Sigmoid colon (tissue), 7 donors: ENCODE data around the gene MARS1. TPM values are rescaled to one million over a fixed set of nuclear protein-coding genes. Genes with fewer than 3 reads are reported as not detected.

Experiments used
- DNase-seq: peaks from one replicate; pipeline ENCODE4 v3.0.0-alpha.2; 2019
- H3K27ac ChIP-seq, 4 donors: fragments of 200-600 bp; sonication (generic); one replicate each; pipeline ENCODE4 v1.5.1; 2016 to 2019; ENCODE audit warnings: mild to moderate bottlenecking in 1 of 4
- H3K27me3 ChIP-seq, 3 donors: fragments of 200-600 bp; sonication (generic); one replicate each; pipeline ENCODE4 v1.5.1; 2019; ENCODE audit warnings: mild to moderate bottlenecking in 1 of 3
- H3K36me3 ChIP-seq, 4 donors: fragments of 200-600 bp; sonication (generic); one replicate each; pipeline ENCODE4 v1.5.1; 2016 to 2019
- H3K4me1 ChIP-seq, 4 donors: fragments of 200-600 bp; sonication (generic); one replicate each; pipeline ENCODE4 v1.5.1; 2017 to 2019
- H3K4me3 ChIP-seq, 4 donors: fragments of 200-600 bp; sonication (generic); one replicate each; pipeline ENCODE4 v1.5.1; 2017 to 2019; ENCODE audit warnings: mild to moderate bottlenecking in 2 of 4, moderate library complexity in 1 of 4
- H3K9me3 ChIP-seq, 4 donors: fragments of 200-600 bp in 3 of 4; sonication (generic) in 3 of 4; one replicate each; pipeline versions ENCODE4 v1.5.1 to v1.6.1; 2013 to 2019
- CTCF ChIP-seq, 4 experiments: fragments of 450-650 bp in 3 of 4; fragments of 200-600 bp in 1 of 4; IDR thresholded peaks; one replicate each; pipeline ENCODE4 v1.5.1; 2016 to 2019; ENCODE audit warnings: antibody characterized with exemption in 4 of 4, mild to moderate bottlenecking in 3 of 4, moderate library complexity in 2 of 4
- EP300 ChIP-seq, 4 donors: sonication (generic); formaldehyde crosslinking; IDR thresholded peaks; one replicate each; pipeline ENCODE4 v1.6.1; 2017; ENCODE audit warnings: antibody characterized with exemption in 4 of 4
- POLR2A ChIP-seq, 2 donors: fragments of 450-650 bp; IDR thresholded peaks; one replicate each; pipeline ENCODE4 v1.6.1; 2016; ENCODE audit warnings: antibody characterized with exemption in 2 of 2, mild to moderate bottlenecking in 2 of 2, moderate library complexity in 2 of 2
- POLR2AphosphoS5 ChIP-seq, 4 donors: sonication (generic); formaldehyde crosslinking; IDR thresholded peaks; one replicate each; pipeline ENCODE4 v1.6.1; 2017; ENCODE audit warnings: antibody characterized with exemption in 4 of 4
- WGBS, 2 donors: extraction: QIAGEN DNeasy Blood & Tissue Kit; methylation state at CpG; one replicate each; pipeline ENCODE4 v1.1.7; 2013; 5-methylcytosine and 5-hydroxymethylcytosine counted together
- intact Hi-C: fragments of 100-400 bp; cut with DNase I; formaldehyde crosslinking; loops from one replicate; pipeline ENCODE4 v1.15.1; 2023
- polyA plus RNA-seq, 3 donors: library from polyadenylated mRNA; stranded (reverse); fragments of 200-250 nt; gene quantifications; one replicate each; pipeline ENCODE4 v1.2.3, GENCODE V29; 2013
- total RNA-seq, 4 donors: library from RNA; depleted of rRNA; stranded (reverse); fragments of >200 nt; gene quantifications; one replicate each; pipeline ENCODE4 v1.1.0, GENCODE V29; 2016
- donor health status: healthy with polysubstance abuse.
- donor health status: Bipolar disorder and iron deficiency.
- donor health status: healthy.

The MARS1 gene
- total and polyA plus RNA-seq, 7 donors, result 22.9 to 86.2 (median 51.5) TPM

- no peak for TF ChIP-seq POLR2AphosphoS5 (IDR thresholded peaks at IDR 0.05)
- TF ChIP-seq POLR2A (IDR thresholded peaks at IDR 0.05), result no peak
- no peak for TF ChIP-seq CTCF (IDR thresholded peaks at IDR 0.05)
- peaks cover 0 to 19% (median 0%) of the 10 kb centered on the region in 3 donors for H3K27me3 ChIP-seq
- peaks cover 8 to 38% (median 27%) of the 10 kb centered on the region in 4 donors for H3K4me1 ChIP-seq
- 22 to 24% methylated on average over 3 of the region's 3 CpGs for WGBS, 2 donors
- no peaks in the 10 kb centered on the region for H3K36me3 ChIP-seq
- H3K9me3 ChIP-seq, result no peaks in the 10 kb centered on the region
- intact Hi-C loops, result loop anchor here (2.0 kb wide), 1 partner anchor 28 kb away; the partner anchor contains the start of gene R3HDM2
- DNase-seq, result no peak
- peak overlapping the region; percentile 56 to 71 (median 62) for H3K4me3 ChIP-seq
- peak overlapping the region; percentile 80 to 91 (median 86) for H3K27ac ChIP-seq
Observed at GRCh38 chr12:57458665-57459054, 29.2 kb upstream of the MARS1 start.

- peak in 2 of 4 donors; percentile 9 to 52 for TF ChIP-seq POLR2AphosphoS5 (IDR thresholded peaks at IDR 0.05)
- no peak for TF ChIP-seq EP300 (IDR thresholded peaks at IDR 0.05)
- peak; percentile 93 to 99 (median 96) for TF ChIP-seq CTCF (IDR thresholded peaks at IDR 0.05)
- no peak for TF ChIP-seq POLR2A (IDR thresholded peaks at IDR 0.05)
- 0% methylated on average over 24 of the region's 24 CpGs for WGBS, 2 donors
Observed at GRCh38 chr12:57459055-57459749, 28.7 kb upstream of the MARS1 start.

GRCh38 chr12:57459750-57460467 is 28.0 kb upstream of the MARS1 start, which contains the start of gene GLI1:
Gene GLI1 (plus strand): TSS chr12:57459785. CDS start chr12:57463692, 3,907 bp downstream.
- no peaks in the 10 kb centered on the region for H3K9me3 ChIP-seq
- peaks cover 0 to 19% (median 0%) of the 10 kb centered on the region in 3 donors for H3K27me3 ChIP-seq
- H3K4me3 ChIP-seq, result peak within 1 kb of the TSS; percentile 56 to 71 (median 64)
- peaks cover 8 to 38% (median 27%) of the 10 kb centered on the region in 4 donors for H3K4me1 ChIP-seq
- peak within 1 kb of the TSS; percentile 80 to 91 (median 86) for H3K27ac ChIP-seq
- intact Hi-C loops, result loop anchor here (2.0 kb wide), 2 partner anchors 29 to 87 kb away; partner anchors contain the start of genes DCTN2 and R3HDM2
- DNase-seq, result no peak
- TF ChIP-seq CTCF (IDR thresholded peaks at IDR 0.05), result no peak
- no peak for TF ChIP-seq POLR2AphosphoS5 (IDR thresholded peaks at IDR 0.05)
- TF ChIP-seq EP300 (IDR thresholded peaks at IDR 0.05), result no peak
- TF ChIP-seq POLR2A (IDR thresholded peaks at IDR 0.05), result no peak
- H3K36me3 ChIP-seq, result no peaks in the 10 kb centered on the region
- WGBS, 2 donors, result 0% methylated on average over 36 of the region's 36 CpGs

More at GRCh38 chr12:57459055-57459749, 28.7 kb upstream of the MARS1 start:
- intact Hi-C loops, result loop anchor here (2.0 kb wide), 1 partner anchor 28 kb away; the partner anchor contains the start of gene R3HDM2
- Histone ChIP-seq H3K27me3 (peaks cover 0 to 19% (median 0%) of the 10 kb centered on the region in 3 donors), H3K4me3 (peak overlapping the region; percentile 56 to 71 (median 62)), H3K27ac (peak overlapping the region; percentile 80 to 91 (median 86)), H3K36me3 (no peaks in the 10 kb centered on the region), H3K9me3 (no peaks in the 10 kb centered on the region), H3K4me1 (peaks cover 8 to 38% (median 27%) of the 10 kb centered on the region in 4 donors)
- peak; percentile 96 for DNase-seq

GRCh38 chr12:57460468-57460784 is 27.4 kb upstream of the MARS1 start:
- Histone ChIP-seq H3K4me3 (peak overlapping the region; percentile 56 to 71 (median 64)), H3K9me3 (no peaks in the 10 kb centered on the region), H3K27me3 (peaks cover 0 to 17% (median 0%) of the 10 kb centered on the region in 3 donors), H3K27ac (peak overlapping the region in 3 of 4 donors; percentile 83 to 91 (median 89)), H3K36me3 (no peaks in the 10 kb centered on the region), H3K4me1 (peaks cover 8 to 38% (median 27%) of the 10 kb centered on the region in 4 donors)
- TF ChIP-seq CTCF (IDR thresholded peaks at IDR 0.05) (no peak), EP300 (IDR thresholded peaks at IDR 0.05) (no peak), POLR2A (IDR thresholded peaks at IDR 0.05) (no peak), POLR2AphosphoS5 (IDR thresholded peaks at IDR 0.05) (no peak)
- no peak for DNase-seq
- WGBS, 2 donors, result 3 to 6% methylated on average over 6 of the region's 6 CpGs
- intact Hi-C loops, result loop anchor here (2.0 kb wide), 1 partner anchor 86 kb away; the partner anchor contains the start of gene DCTN2
